WI38 (cell line): Measurements from ENCODE around the gene NDUFA7.

Experiments
- H3K4me3 ChIP-seq: 2 replicates; pipeline ENCODE4 v1.5.1; 2011; ENCODE audit warnings: low read depth, mild to moderate bottlenecking, control low read depth, low read length
- TF ChIP-seq, protein P1 (sequence below): IDR thresholded peaks from 2 replicates; pipeline ENCODE4 v1.5.1; 2012; ENCODE audit warnings: low read depth, mild to moderate bottlenecking, control low read depth, low read length

NDUFA7 gene

GRCh38 chr19:8308891-8309291 is 12.3 kb downstream of the NDUFA7 start:
- TF ChIP-seq, protein P1, sequence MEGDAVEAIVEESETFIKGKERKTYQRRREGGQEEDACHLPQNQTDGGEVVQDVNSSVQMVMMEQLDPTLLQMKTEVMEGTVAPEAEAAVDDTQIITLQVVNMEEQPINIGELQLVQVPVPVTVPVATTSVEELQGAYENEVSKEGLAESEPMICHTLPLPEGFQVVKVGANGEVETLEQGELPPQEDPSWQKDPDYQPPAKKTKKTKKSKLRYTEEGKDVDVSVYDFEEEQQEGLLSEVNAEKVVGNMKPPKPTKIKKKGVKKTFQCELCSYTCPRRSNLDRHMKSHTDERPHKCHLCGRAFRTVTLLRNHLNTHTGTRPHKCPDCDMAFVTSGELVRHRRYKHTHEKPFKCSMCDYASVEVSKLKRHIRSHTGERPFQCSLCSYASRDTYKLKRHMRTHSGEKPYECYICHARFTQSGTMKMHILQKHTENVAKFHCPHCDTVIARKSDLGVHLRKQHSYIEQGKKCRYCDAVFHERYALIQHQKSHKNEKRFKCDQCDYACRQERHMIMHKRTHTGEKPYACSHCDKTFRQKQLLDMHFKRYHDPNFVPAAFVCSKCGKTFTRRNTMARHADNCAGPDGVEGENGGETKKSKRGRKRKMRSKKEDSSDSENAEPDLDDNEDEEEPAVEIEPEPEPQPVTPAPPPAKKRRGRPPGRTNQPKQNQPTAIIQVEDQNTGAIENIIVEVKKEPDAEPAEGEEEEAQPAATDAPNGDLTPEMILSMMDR: no peak
- H3K4me3 ChIP-seq: peak overlapping the region; percentile 67; the same call in 1 of the 2 replicates

GRCh38 chr19:8307965-8308866 is 13.0 kb downstream of the NDUFA7 start, which contains the start of gene CD320:
TSS of gene CD320 (minus strand) at chr19:8308358. CDS start at chr19:8308290, 68 bp downstream.
- TF ChIP-seq, protein P1: no peak
- peak within 1 kb of the TSS; percentile 67 for H3K4me3 ChIP-seq

- H3K4me3 ChIP-seq: peak overlapping the region; percentile 67
- TF ChIP-seq, protein P1: no peak
Measured at GRCh38 chr19:8307400-8307964, 13.7 kb downstream of the NDUFA7 start.

DNA sequence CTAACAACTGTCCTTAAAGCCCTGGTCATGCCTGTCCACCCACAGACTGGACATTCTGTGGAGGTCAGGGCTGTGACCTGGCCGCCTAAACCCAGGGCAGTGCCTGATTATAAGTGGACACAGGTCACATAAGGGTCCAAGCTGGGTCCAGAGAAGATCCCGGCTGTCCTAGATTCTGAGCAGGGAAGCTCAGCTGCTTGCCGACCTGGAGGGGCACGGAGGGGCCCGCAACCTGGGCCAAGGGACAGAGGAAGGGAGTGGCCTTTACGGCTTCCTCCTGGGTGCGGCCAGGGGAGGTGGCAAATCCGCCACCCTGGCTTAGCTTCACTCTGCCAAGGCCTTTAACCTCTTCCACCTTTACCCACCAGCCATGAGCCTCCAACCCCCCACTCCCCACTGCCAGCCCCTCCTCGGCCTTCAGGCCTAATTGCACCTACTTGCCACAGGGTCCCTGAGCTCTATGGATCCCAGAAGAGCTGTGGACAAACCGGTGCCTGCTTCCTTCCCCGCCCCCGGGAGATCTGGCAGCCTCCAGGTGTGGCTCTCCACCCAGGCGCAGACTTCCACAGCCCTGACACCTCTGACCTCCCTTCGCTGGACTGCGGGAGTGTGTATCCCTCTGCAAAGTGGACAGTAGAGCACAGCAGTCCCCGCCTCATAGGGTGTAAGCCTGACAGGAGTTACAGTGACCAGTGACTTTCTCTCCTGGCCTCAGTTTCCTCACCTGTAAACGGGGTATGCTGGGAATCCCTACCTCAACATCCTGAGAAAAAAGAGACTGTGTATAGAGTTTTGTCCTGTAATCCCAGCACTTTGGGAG is 14.7 kb downstream of the NDUFA7 start:
- H3K4me3 ChIP-seq: no peak overlapping the region
- TF ChIP-seq, protein P1: no peak

DNA sequence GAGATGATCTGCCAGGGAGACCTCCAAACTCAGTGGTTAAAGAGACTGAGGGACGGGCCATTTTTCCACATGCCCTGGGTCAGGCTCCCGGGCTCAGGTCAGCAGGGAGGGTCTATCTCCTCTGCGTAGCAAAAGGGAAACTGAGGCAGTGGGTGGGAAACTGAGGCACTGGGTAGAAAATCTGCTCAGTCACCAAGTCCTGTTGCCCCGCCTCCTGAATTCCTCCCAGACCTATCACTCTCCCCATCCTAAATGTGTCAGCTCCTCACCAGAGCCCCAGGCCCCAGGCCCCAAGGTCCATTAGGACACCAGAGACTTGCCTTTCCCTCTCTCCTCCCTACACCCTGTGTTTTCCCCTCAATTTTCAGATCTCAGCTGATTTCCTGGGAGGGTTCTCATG is 15.4 kb downstream of the NDUFA7 start:
- no peak overlapping the region for H3K4me3 ChIP-seq
- TF ChIP-seq, protein P1: no peak

DNA sequence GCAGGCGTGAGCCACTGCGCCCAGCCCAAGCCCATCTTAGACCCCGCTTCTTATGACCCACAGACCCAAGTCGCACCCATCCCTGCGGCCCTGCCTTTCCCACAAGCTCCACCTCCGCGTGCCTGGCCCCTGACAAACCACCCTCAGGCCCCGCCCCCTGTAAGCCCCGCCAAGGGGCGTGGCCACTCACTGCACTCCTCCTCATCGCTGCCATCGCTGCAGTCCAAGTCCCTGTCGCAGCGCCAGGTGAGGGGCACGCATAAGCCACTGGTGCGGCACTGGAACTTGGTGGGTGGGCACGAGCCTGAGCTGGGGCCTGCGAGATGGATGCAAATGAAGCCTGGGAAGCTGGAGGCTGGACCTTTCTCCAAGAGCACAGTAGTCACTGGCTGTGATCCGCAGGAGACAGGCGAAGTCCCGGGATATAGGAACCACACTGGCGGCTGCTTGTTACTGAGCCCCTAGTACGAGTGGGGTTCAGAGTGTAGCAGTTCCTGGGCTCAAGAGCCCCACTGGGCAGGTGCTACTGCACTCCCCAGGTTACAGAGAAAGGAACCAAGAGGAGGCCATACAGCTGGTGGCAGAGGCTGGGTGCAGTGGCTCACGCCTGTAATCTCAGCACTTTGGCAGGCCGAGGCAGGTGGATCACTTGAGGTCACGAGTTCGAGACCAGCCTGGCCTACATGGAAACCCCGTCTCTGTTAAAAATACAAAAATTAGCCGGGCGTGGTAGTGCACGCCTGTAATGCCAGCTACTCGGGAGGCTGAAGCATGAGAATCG is 16.1 kb downstream of the NDUFA7 start:
- no peak overlapping the region for H3K4me3 ChIP-seq
- TF ChIP-seq, protein P1: no peak
